CD4-positive, alpha-beta memory T cell (primary cell): ENCODE measurements around the gene USB1. TPM values are rescaled to one million over a fixed set of nuclear protein-coding genes. Genes with fewer than 3 reads are reported as not detected.

Experiments used
- CTCF ChIA-PET: fragments of 350-600 bp; sonication (Branson Sonifier 250); formaldehyde crosslinking; loops from one replicate; lab custom pipeline; 2021; ENCODE audit warnings: inconsistent platforms; ENCODE audit not compliant: partially characterized antibody; lab: Charles Lee
- POLR2A ChIA-PET: fragments of 350-600 bp; sonication (Branson Sonifier 250); formaldehyde crosslinking; loops from one replicate; lab custom pipeline; 2021; ENCODE audit not compliant: partially characterized antibody; lab: Charles Lee
- DNase-seq, 5 donors: peaks; one replicate each; pipeline versions ENCODE4 v3.0.0 to v3.0.0-alpha.2; 2020 to 2022; ENCODE audit warnings: mixed read lengths in 1 of 5
- H3K27ac ChIP-seq: one replicate; pipeline ENCODE4 v1.7.0; 2013; ENCODE audit warnings: low read depth, low read length
- H3K27me3 ChIP-seq: 2 replicates; pipeline ENCODE4 v1.7.0; 2013; ENCODE audit warnings: mild to moderate bottlenecking, low read length, moderate library complexity; ENCODE audit not compliant: insufficient read depth
- H3K36me3 ChIP-seq: 2 replicates; pipeline ENCODE4 v1.7.0; 2013; ENCODE audit warnings: mild to moderate bottlenecking, low read length, moderate library complexity; ENCODE audit not compliant: insufficient read depth
- H3K4me1 ChIP-seq: 2 replicates; pipeline ENCODE4 v1.7.0; 2013; ENCODE audit warnings: mild to moderate bottlenecking, low read length, moderate library complexity; ENCODE audit not compliant: insufficient read depth
- H3K4me3 ChIP-seq, 2 donors: one replicate each; pipeline ENCODE4 v1.7.0; 2013; ENCODE audit warnings: low read length in 2 of 2, mild to moderate bottlenecking in 1 of 2
- H3K9me3 ChIP-seq, 2 donors: one replicate each; pipeline ENCODE4 v1.7.0; 2013; ENCODE audit warnings: low read length in 2 of 2, control low read depth in 1 of 2; ENCODE audit not compliant: control insufficient read depth in 1 of 2
- H3K27ac Mint-ChIP-seq, 7 donors: one replicate each; pipeline ENCODE4 v1.8.0; 2020 to 2021; ENCODE audit warnings: mixed read lengths in 7 of 7, mild to moderate bottlenecking in 6 of 7, inconsistent platforms in 3 of 7, moderate library complexity in 3 of 7
- H3K27me3 Mint-ChIP-seq, 2 donors: one replicate each; pipeline ENCODE4 v1.8.0; 2020 to 2021; ENCODE audit warnings: mixed read lengths in 2 of 2
- H3K36me3 Mint-ChIP-seq, 2 donors: one replicate each; pipeline ENCODE4 v1.8.0; 2020 to 2021; ENCODE audit warnings: mixed read lengths in 2 of 2, inconsistent platforms in 1 of 2, mild to moderate bottlenecking in 1 of 2
- H3K4me1 Mint-ChIP-seq, 4 donors: one replicate each; pipeline ENCODE4 v1.8.0; 2020 to 2021; ENCODE audit warnings: mixed read lengths in 4 of 4, mild to moderate bottlenecking in 1 of 4
- H3K4me3 Mint-ChIP-seq, 8 donors: one replicate each; pipeline ENCODE4 v1.8.0; 2020 to 2021; ENCODE audit warnings: mixed read lengths in 8 of 8, mild to moderate bottlenecking in 7 of 8, moderate library complexity in 6 of 8, inconsistent platforms in 3 of 8
- H3K9me3 Mint-ChIP-seq, 8 donors: one replicate each; pipeline ENCODE4 v1.8.0; 2020 to 2021; ENCODE audit warnings: mixed read lengths in 8 of 8, mild to moderate bottlenecking in 5 of 8, inconsistent platforms in 3 of 8, moderate library complexity in 1 of 8
- intact Hi-C: fragments of 100-400 bp; cut with micrococcal nuclease; formaldehyde crosslinking; loops from one replicate; pipeline ENCODE4 v1.15.1; 2023
- polyA plus RNA-seq, 2 donors: library from polyadenylated mRNA; unstranded; fragments of 300-500 nt; fragmentation: Illumina TruSeq; gene quantifications; one replicate each; pipeline ENCODE4 v1.2.3, GENCODE V29; 2021
- total RNA-seq, 2 experiments: library from RNA; stranded (reverse); gene quantifications; one replicate each; pipeline ENCODE4 v1.2.3, GENCODE V29; 2021

Gene USB1
- total and polyA plus RNA-seq, 4 experiments from 2014 or later: 35.3 to 45.2 (median 37.9) TPM

- no peak for DNase-seq
- Histone ChIP-seq H3K36me3 (no peaks in the 10 kb centered on the region), H3K4me1 (no peaks in the 10 kb centered on the region), H3K4me3 (no peak overlapping the region), H3K27me3 (no peaks in the 10 kb centered on the region), H3K9me3 (no peaks in the 10 kb centered on the region), H3K27ac (no peak overlapping the region)
- intact Hi-C loops: no loop called here
- Mint-ChIP-seq H3K36me3 (no peaks in the 10 kb centered on the region), H3K4me3 (no peak overlapping the region), H3K27me3 (no peaks in the 10 kb centered on the region), H3K27ac (no peak overlapping the region), H3K4me1 (no peaks in the 10 kb centered on the region), H3K9me3 (no peaks in the 10 kb centered on the region)
- POLR2A ChIA-PET: no interaction called here
- CTCF ChIA-PET: no interaction called here
Measured at GRCh38 chr16:58040496-58040846, 39.3 kb downstream of the USB1 start.

- H3K36me3 ChIP-seq: no peaks in the 10 kb centered on the region
- Mint-ChIP-seq H3K4me3 (no peak overlapping the region), H3K27me3 (no peaks in the 10 kb centered on the region), H3K4me1 (no peaks in the 10 kb centered on the region), H3K27ac (no peak overlapping the region), H3K9me3 (no peaks in the 10 kb centered on the region), H3K36me3 (no peaks in the 10 kb centered on the region)
- H3K4me1 ChIP-seq: no peaks in the 10 kb centered on the region
- H3K27me3 ChIP-seq: no peaks in the 10 kb centered on the region
- intact Hi-C loops: no loop called here
- ChIA-PET CTCF (no interaction called here), POLR2A (no interaction called here)
- no peak overlapping the region for H3K4me3 ChIP-seq
- H3K27ac ChIP-seq: no peak overlapping the region
- DNase-seq: no peak
- no peaks in the 10 kb centered on the region for H3K9me3 ChIP-seq
Measured at GRCh38 chr16:58040945-58041627, 39.9 kb downstream of the USB1 start.

- no peaks in the 10 kb centered on the region for H3K36me3 Mint-ChIP-seq
- H3K9me3 ChIP-seq: no peaks in the 10 kb centered on the region
- H3K27me3 Mint-ChIP-seq: no peaks in the 10 kb centered on the region
- H3K36me3 ChIP-seq: no peaks in the 10 kb centered on the region
- no peak overlapping the region for H3K4me3 Mint-ChIP-seq
- CTCF ChIA-PET: no interaction called here
- H3K4me1 ChIP-seq: no peaks in the 10 kb centered on the region
- H3K27me3 ChIP-seq: no peaks in the 10 kb centered on the region
- POLR2A ChIA-PET: no interaction called here
- DNase-seq: no peak
- intact Hi-C loops: no loop called here
- H3K9me3 Mint-ChIP-seq: no peaks in the 10 kb centered on the region
- no peak overlapping the region for H3K27ac Mint-ChIP-seq
- H3K4me1 Mint-ChIP-seq: no peaks in the 10 kb centered on the region
- no peak overlapping the region for H3K4me3 ChIP-seq
- no peak overlapping the region for H3K27ac ChIP-seq
Measured at GRCh38 chr16:58041628-58041955, 40.4 kb downstream of the USB1 start.

GRCh38 chr16:58042001-58042885 lies 41.0 kb downstream of the USB1 start:
- H3K36me3 Mint-ChIP-seq: no peaks in the 10 kb centered on the region
- POLR2A ChIA-PET: no interaction called here
- H3K27ac ChIP-seq: no peak overlapping the region
- no peak for DNase-seq
- H3K36me3 ChIP-seq: no peaks in the 10 kb centered on the region
- no peaks in the 10 kb centered on the region for H3K27me3 ChIP-seq
- CTCF ChIA-PET: no interaction called here
- H3K4me3 Mint-ChIP-seq: no peak overlapping the region
- intact Hi-C loops: no loop called here
- H3K4me1 ChIP-seq: no peaks in the 10 kb centered on the region
- no peaks in the 10 kb centered on the region for H3K27me3 Mint-ChIP-seq
- H3K4me1 Mint-ChIP-seq: no peaks in the 10 kb centered on the region
- no peaks in the 10 kb centered on the region for H3K9me3 Mint-ChIP-seq
- H3K4me3 ChIP-seq: no peak overlapping the region
- H3K27ac Mint-ChIP-seq: no peak overlapping the region
- H3K9me3 ChIP-seq: no peaks in the 10 kb centered on the region

- Mint-ChIP-seq H3K36me3 (no peaks in the 10 kb centered on the region), H3K9me3 (no peaks in the 10 kb centered on the region), H3K4me3 (no peak overlapping the region), H3K4me1 (no peaks in the 10 kb centered on the region), H3K27ac (peak overlapping the region in 1 of 7 donors; percentile 78), H3K27me3 (no peaks in the 10 kb centered on the region)
- ChIA-PET CTCF (no interaction called here), POLR2A (no interaction called here)
- no peak overlapping the region for H3K27ac ChIP-seq
- DNase-seq: no peak
- H3K9me3 ChIP-seq: no peaks in the 10 kb centered on the region
- H3K36me3 ChIP-seq: no peaks in the 10 kb centered on the region
- intact Hi-C loops: no loop called here
- H3K4me3 ChIP-seq: no peak overlapping the region
- H3K27me3 ChIP-seq: no peaks in the 10 kb centered on the region
- H3K4me1 ChIP-seq: no peaks in the 10 kb centered on the region
Measured at GRCh38 chr16:58042886-58043515, 41.8 kb downstream of the USB1 start.

GRCh38 chr16:58043571-58044155 lies 42.5 kb downstream of the USB1 start:
- Histone ChIP-seq H3K4me1 (no peaks in the 10 kb centered on the region), H3K36me3 (no peaks in the 10 kb centered on the region), H3K27me3 (no peaks in the 10 kb centered on the region), H3K4me3 (no peak overlapping the region), H3K27ac (no peak overlapping the region), H3K9me3 (no peaks in the 10 kb centered on the region)
- CTCF ChIA-PET: no interaction called here
- Mint-ChIP-seq H3K9me3 (no peaks in the 10 kb centered on the region), H3K4me3 (no peak overlapping the region), H3K27ac (no peak overlapping the region), H3K36me3 (no peaks in the 10 kb centered on the region), H3K4me1 (no peaks in the 10 kb centered on the region), H3K27me3 (no peaks in the 10 kb centered on the region)
- no peak for DNase-seq
- intact Hi-C loops: no loop called here
- POLR2A ChIA-PET: no interaction called here

- H3K36me3 ChIP-seq: no peaks in the 10 kb centered on the region
- no peak overlapping the region for H3K27ac Mint-ChIP-seq
- no peaks in the 10 kb centered on the region for H3K36me3 Mint-ChIP-seq
- H3K4me3 ChIP-seq: no peak overlapping the region
- H3K27me3 Mint-ChIP-seq: no peaks in the 10 kb centered on the region
- CTCF ChIA-PET: no interaction called here
- POLR2A ChIA-PET: no interaction called here
- no peak overlapping the region for H3K4me3 Mint-ChIP-seq
- no peaks in the 10 kb centered on the region for H3K4me1 Mint-ChIP-seq
- H3K9me3 Mint-ChIP-seq: no peaks in the 10 kb centered on the region
- DNase-seq: no peak
- H3K27ac ChIP-seq: no peak overlapping the region
- no peaks in the 10 kb centered on the region for H3K9me3 ChIP-seq
- intact Hi-C loops: no loop called here
- no peaks in the 10 kb centered on the region for H3K4me1 ChIP-seq
- no peaks in the 10 kb centered on the region for H3K27me3 ChIP-seq
Measured at GRCh38 chr16:58044266-58045019, 43.2 kb downstream of the USB1 start.
